Mesendoderm (in vitro differentiated cells): ENCODE measurements around the gene CHRDL2.

Experiments used
- DNase-seq: peaks from one replicate; pipeline ENCODE4 v3.0.0; 2013
- H2AK5ac ChIP-seq: 2 replicates; pipeline ENCODE4 v1.6.1; 2013; ENCODE audit warnings: low read length, inconsistent platforms
- H2BK120ac ChIP-seq: 2 replicates; pipeline ENCODE4 v1.6.1; 2013; ENCODE audit warnings: low read depth, mild to moderate bottlenecking, low read length, moderate library complexity, mixed read lengths
- H2BK15ac ChIP-seq: replicated peaks from 2 replicates; pipeline ENCODE4 v1.6.1; 2013; ENCODE audit warnings: low read depth, mild to moderate bottlenecking, moderate library complexity
- H2BK5ac ChIP-seq: 2 replicates; pipeline ENCODE4 v1.6.1; 2013; ENCODE audit warnings: low read length, inconsistent platforms
- H3K18ac ChIP-seq: 2 replicates; pipeline ENCODE4 v1.6.1; 2013; ENCODE audit warnings: mild to moderate bottlenecking, low read length, mixed read lengths
- H3K23ac ChIP-seq: one replicate; pipeline ENCODE4 v1.6.1; 2013; ENCODE audit warnings: low read length
- H3K27ac ChIP-seq: 2 replicates; pipeline ENCODE4 v1.5.1; 2013; ENCODE audit warnings: low read depth, mild to moderate bottlenecking, inconsistent platforms, low read length, moderate library complexity
- H3K27me3 ChIP-seq: 2 replicates; pipeline ENCODE4 v1.6.1; 2013; ENCODE audit warnings: low read length, control low read depth, mild to moderate bottlenecking, inconsistent platforms; ENCODE audit not compliant: insufficient read depth, poor library complexity
- H3K36me3 ChIP-seq: 2 replicates; pipeline ENCODE4 v1.6.1; 2013; ENCODE audit warnings: low read length, inconsistent platforms; ENCODE audit not compliant: control insufficient read depth, insufficient read depth
- H3K4ac ChIP-seq: one replicate; pipeline ENCODE4 v1.6.1; 2013; ENCODE audit warnings: low read depth, mild to moderate bottlenecking, low read length, moderate library complexity
- H3K4me1 ChIP-seq: 2 replicates; pipeline ENCODE4 v1.6.1; 2013; ENCODE audit warnings: low read depth, low read length, inconsistent platforms; ENCODE audit not compliant: control insufficient read depth
- H3K4me2 ChIP-seq: 2 replicates; pipeline ENCODE4 v1.6.1; 2013; ENCODE audit warnings: low read length
- H3K4me3 ChIP-seq: 2 replicates; pipeline ENCODE4 v1.5.1; 2013; ENCODE audit warnings: mild to moderate bottlenecking, low read length
- H3K56ac ChIP-seq: one replicate; pipeline ENCODE4 v1.6.1; 2013; ENCODE audit warnings: low read length
- H3K79me1 ChIP-seq: 2 replicates; pipeline ENCODE4 v1.6.1; 2013; ENCODE audit warnings: low read length, inconsistent platforms
- H3K79me2 ChIP-seq: 2 replicates; pipeline ENCODE4 v1.6.1; 2013; ENCODE audit warnings: mild to moderate bottlenecking, low read length; ENCODE audit not compliant: control insufficient read depth, insufficient read depth
- H3K9ac ChIP-seq: 2 replicates; pipeline ENCODE4 v1.6.1; 2013; ENCODE audit warnings: low read length, inconsistent platforms
- H4K5ac ChIP-seq: one replicate; pipeline ENCODE4 v1.6.1; 2013; ENCODE audit warnings: low read length
- H4K8ac ChIP-seq: one replicate; pipeline ENCODE4 v1.6.1; 2013; ENCODE audit warnings: low read depth, mild to moderate bottlenecking, control low read depth, low read length, moderate library complexity
- WGBS: extraction: QIAGEN DNeasy Blood & Tissue Kit; methylation state at CpG from one replicate; pipeline ENCODE4 v1.1.7; 2013; ENCODE audit warnings: low lambda C conversion rate, missing lambda C conversion rate; ENCODE audit not compliant: insufficient coverage; ENCODE audit errors: extremely low coverage; 5-methylcytosine and 5-hydroxymethylcytosine counted together

The CHRDL2 gene

GRCh38 chr11:74776546-74776945 lies 45.3 kb upstream of the CHRDL2 start:
- H3K4me1 ChIP-seq, result no peaks in the 10 kb centered on the region

GRCh38 chr11:74775762-74776161 lies 44.5 kb upstream of the CHRDL2 start:
- Histone ChIP-seq H3K56ac (no peak overlapping the region), H2AK5ac (no peak overlapping the region), H3K27me3 (no peaks in the 10 kb centered on the region), H3K4me2 (no peak overlapping the region), H3K79me2 (peaks cover 3% of the 10 kb centered on the region), H3K27ac (no peak overlapping the region), H3K23ac (no peak overlapping the region), H2BK15ac (no peak overlapping the region), H3K4ac (no peak overlapping the region), H3K4me3 (no peak overlapping the region), H3K4me1 (no peaks in the 10 kb centered on the region), H2BK5ac (no peak overlapping the region), H3K18ac (no peak overlapping the region), H3K36me3 (no peaks in the 10 kb centered on the region), H3K79me1 (peaks cover 10% of the 10 kb centered on the region), H4K8ac (no peak overlapping the region), H4K5ac (no peak overlapping the region), H3K9ac (no peak overlapping the region), H2BK120ac (no peak overlapping the region)
- DNase-seq, result no peak
- no CpG with 5 or more reads among the region's 1 CpG for WGBS

More at GRCh38 chr11:74776546-74776945, 45.3 kb upstream of the CHRDL2 start:
- Histone ChIP-seq H3K56ac (no peak overlapping the region), H2AK5ac (no peak overlapping the region), H3K36me3 (no peaks in the 10 kb centered on the region), H4K8ac (peak overlapping the region; percentile 39), H2BK15ac (no peak overlapping the region), H2BK120ac (no peak overlapping the region), H2BK5ac (no peak overlapping the region), H3K27ac (no peak overlapping the region), H3K79me1 (peaks cover 11% of the 10 kb centered on the region), H3K4me3 (no peak overlapping the region), H3K4me2 (no peak overlapping the region), H4K5ac (no peak overlapping the region), H3K4ac (no peak overlapping the region), H3K9ac (no peak overlapping the region), H3K27me3 (no peaks in the 10 kb centered on the region), H3K79me2 (peaks cover 3% of the 10 kb centered on the region), H3K18ac (no peak overlapping the region), H3K23ac (no peak overlapping the region)
- no peak for DNase-seq

- no peaks in the 10 kb centered on the region for H3K4me1 ChIP-seq
Measured at GRCh38 chr11:74773476-74773875, 42.2 kb upstream of the CHRDL2 start.

GRCh38 chr11:74771139-74771538 lies 39.9 kb upstream of the CHRDL2 start:
- Histone ChIP-seq H3K4me2 (no peak overlapping the region), H4K8ac (no peak overlapping the region), H3K4me1 (no peaks in the 10 kb centered on the region), H3K4me3 (no peak overlapping the region), H2BK15ac (no peak overlapping the region), H2BK120ac (no peak overlapping the region), H2AK5ac (no peak overlapping the region), H2BK5ac (no peak overlapping the region), H3K36me3 (no peaks in the 10 kb centered on the region), H3K79me2 (no peaks in the 10 kb centered on the region), H3K23ac (no peak overlapping the region), H3K27me3 (no peaks in the 10 kb centered on the region), H3K18ac (no peak overlapping the region), H4K5ac (no peak overlapping the region), H3K79me1 (peaks cover 2% of the 10 kb centered on the region), H3K4ac (no peak overlapping the region), H3K56ac (no peak overlapping the region), H3K9ac (no peak overlapping the region), H3K27ac (no peak overlapping the region)
- WGBS, result no CpG with 5 or more reads among the region's 3 CpGs
- no peak for DNase-seq

More at GRCh38 chr11:74773476-74773875, 42.2 kb upstream of the CHRDL2 start:
- H3K27ac ChIP-seq, result no peak overlapping the region
- no peak overlapping the region for H3K4me2 ChIP-seq
- H3K56ac ChIP-seq, result no peak overlapping the region
- H3K79me2 ChIP-seq, result peaks cover 3% of the 10 kb centered on the region
- H3K18ac ChIP-seq, result no peak overlapping the region
- H3K27me3 ChIP-seq, result no peaks in the 10 kb centered on the region
- H3K36me3 ChIP-seq, result no peaks in the 10 kb centered on the region
- no peak overlapping the region for H2BK120ac ChIP-seq
- peaks cover 5% of the 10 kb centered on the region for H3K79me1 ChIP-seq
- no peak overlapping the region for H2BK5ac ChIP-seq
- H2BK15ac ChIP-seq, result no peak overlapping the region
- H4K5ac ChIP-seq, result no peak overlapping the region
- H3K4me3 ChIP-seq, result no peak overlapping the region
- no peak overlapping the region for H2AK5ac ChIP-seq
- no peak overlapping the region for H3K4ac ChIP-seq
- H3K9ac ChIP-seq, result no peak overlapping the region
- H3K23ac ChIP-seq, result no peak overlapping the region
- no peak for DNase-seq
- no peak overlapping the region for H4K8ac ChIP-seq

- WGBS, result no CpG with 5 or more reads among the region's 5 CpGs
- H3K4me3 ChIP-seq, result no peak overlapping the region
- no peak overlapping the region for H4K5ac ChIP-seq
- no peak overlapping the region for H3K23ac ChIP-seq
- no peak overlapping the region for H2AK5ac ChIP-seq
- H3K4me1 ChIP-seq, result no peaks in the 10 kb centered on the region
- H2BK120ac ChIP-seq, result no peak overlapping the region
- no peak overlapping the region for H3K4ac ChIP-seq
- no peak overlapping the region for H2BK15ac ChIP-seq
- H3K18ac ChIP-seq, result no peak overlapping the region
- no peak overlapping the region for H4K8ac ChIP-seq
- no peak overlapping the region for H3K27ac ChIP-seq
- no peak overlapping the region for H3K4me2 ChIP-seq
- DNase-seq, result no peak
- H3K9ac ChIP-seq, result no peak overlapping the region
- H3K56ac ChIP-seq, result no peak overlapping the region
- no peaks in the 10 kb centered on the region for H3K36me3 ChIP-seq
- no peak overlapping the region for H2BK5ac ChIP-seq
- no peaks in the 10 kb centered on the region for H3K79me2 ChIP-seq
- H3K27me3 ChIP-seq, result no peaks in the 10 kb centered on the region
- peaks cover 2% of the 10 kb centered on the region for H3K79me1 ChIP-seq
Measured at GRCh38 chr11:74770456-74770855, 39.2 kb upstream of the CHRDL2 start.

- H4K5ac ChIP-seq, result no peak overlapping the region
- H3K4me2 ChIP-seq, result no peak overlapping the region
- no CpG with 5 or more reads among the region's 2 CpGs for WGBS
- no peak overlapping the region for H3K23ac ChIP-seq
- H2BK120ac ChIP-seq, result no peak overlapping the region
- H3K56ac ChIP-seq, result no peak overlapping the region
- no peak for DNase-seq
- no peak overlapping the region for H3K18ac ChIP-seq
- no peak overlapping the region for H3K9ac ChIP-seq
- no peak overlapping the region for H3K4me3 ChIP-seq
- no peaks in the 10 kb centered on the region for H3K4me1 ChIP-seq
- no peaks in the 10 kb centered on the region for H3K27me3 ChIP-seq
- no peak overlapping the region for H2AK5ac ChIP-seq
- H2BK15ac ChIP-seq, result no peak overlapping the region
- H4K8ac ChIP-seq, result no peak overlapping the region
- no peak overlapping the region for H3K4ac ChIP-seq
- no peaks in the 10 kb centered on the region for H3K79me2 ChIP-seq
- H3K27ac ChIP-seq, result no peak overlapping the region
- peaks cover 2% of the 10 kb centered on the region for H3K79me1 ChIP-seq
- no peak overlapping the region for H2BK5ac ChIP-seq
- no peaks in the 10 kb centered on the region for H3K36me3 ChIP-seq
Measured at GRCh38 chr11:74769055-74769707, 38.0 kb upstream of the CHRDL2 start.
